H9 (cell line): ENCODE measurements around the gene NMT1. TPM values are rescaled to one million over a fixed set of nuclear protein-coding genes. Genes with fewer than 3 reads are reported as not detected.

ENCODE experiments used
- DNase-seq: peaks from one replicate; pipeline ENCODE4 v3.0.0-alpha.2; 2017
- H2AFZ ChIP-seq: one replicate; pipeline ENCODE4 v1.6.1; 2013; ENCODE audit warnings: mild to moderate bottlenecking, low read length, control low read depth, moderate library complexity
- H2AK5ac ChIP-seq: 2 replicates; pipeline ENCODE4 v1.6.1; 2013; ENCODE audit warnings: low read length, control low read depth, mixed read lengths; ENCODE audit not compliant: insufficient read length
- H2BK120ac ChIP-seq: one replicate; pipeline ENCODE4 v1.6.1; 2013; ENCODE audit warnings: low read depth, mild to moderate bottlenecking, low read length, control low read depth, inconsistent platforms; ENCODE audit not compliant: poor library complexity, severe bottlenecking
- H2BK12ac ChIP-seq: 2 replicates; pipeline ENCODE4 v1.6.1; 2013; ENCODE audit warnings: low read length, control low read depth, mixed read lengths, low read depth; ENCODE audit not compliant: insufficient read length
- H2BK15ac ChIP-seq: 2 replicates; pipeline ENCODE4 v1.6.1; 2013; ENCODE audit warnings: low read depth, low read length, control low read depth
- H2BK20ac ChIP-seq: one replicate; pipeline ENCODE4 v1.6.1; 2013; ENCODE audit warnings: low read depth, mild to moderate bottlenecking, low read length, control low read depth, inconsistent platforms; ENCODE audit not compliant: poor library complexity, severe bottlenecking
- H2BK5ac ChIP-seq: 2 replicates; pipeline ENCODE4 v1.6.1; 2013; ENCODE audit warnings: low read length, control low read depth, mixed read lengths; ENCODE audit not compliant: insufficient read length
- H3K14ac ChIP-seq: 2 replicates; pipeline ENCODE4 v1.6.1; 2013; ENCODE audit warnings: low read length, control low read depth; ENCODE audit not compliant: insufficient read depth
- H3K18ac ChIP-seq: 2 replicates; pipeline ENCODE4 v1.6.1; 2013; ENCODE audit warnings: low read depth, mild to moderate bottlenecking, mixed read lengths, low read length, control low read depth; ENCODE audit not compliant: insufficient read length
- H3K23ac ChIP-seq: 2 replicates; pipeline ENCODE4 v1.6.1; 2013; ENCODE audit warnings: low read length, control low read depth, mixed read lengths, low read depth; ENCODE audit not compliant: insufficient read length
- H3K23me2 ChIP-seq: 2 replicates; pipeline ENCODE4 v1.6.1; 2013; ENCODE audit warnings: low read depth, mild to moderate bottlenecking, mixed read lengths, low read length, control low read depth; ENCODE audit not compliant: insufficient read length, poor library complexity, severe bottlenecking
- H3K27ac ChIP-seq: 2 replicates; pipeline ENCODE4 v1.5.1; 2013; ENCODE audit warnings: low read length, control low read depth, mixed read lengths, low read depth; ENCODE audit not compliant: insufficient read length
- H3K27me3 ChIP-seq: 2 replicates; pipeline ENCODE4 v1.6.1; 2013; ENCODE audit warnings: low read length, control low read depth, inconsistent platforms; ENCODE audit not compliant: insufficient read depth
- H3K4ac ChIP-seq: 2 replicates; pipeline ENCODE4 v1.6.1; 2013; ENCODE audit warnings: low read depth, mild to moderate bottlenecking, control low read depth, inconsistent platforms, low read length, moderate library complexity
- H3K4me1 ChIP-seq: 2 replicates; pipeline ENCODE4 v1.6.1; 2013; ENCODE audit warnings: low read length, control low read depth, inconsistent platforms; ENCODE audit not compliant: insufficient read depth
- H3K4me2 ChIP-seq: 2 replicates; pipeline ENCODE4 v1.6.1; 2013; ENCODE audit warnings: low read length, control low read depth, mixed read lengths; ENCODE audit not compliant: insufficient read length, insufficient read depth
- H3K56ac ChIP-seq: 2 replicates; pipeline ENCODE4 v1.6.1; 2013; ENCODE audit warnings: low read depth, mild to moderate bottlenecking, mixed read lengths, low read length, control low read depth; ENCODE audit not compliant: insufficient read length
- H3K79me1 ChIP-seq: 2 replicates; pipeline ENCODE4 v1.6.1; 2013; ENCODE audit warnings: low read depth, mild to moderate bottlenecking, moderate library complexity, low read length, control low read depth, inconsistent platforms; ENCODE audit not compliant: insufficient read depth, poor library complexity, severe bottlenecking
- H3K79me2 ChIP-seq: 2 replicates; pipeline ENCODE4 v1.6.1; 2013; ENCODE audit warnings: low read length, control low read depth, inconsistent platforms; ENCODE audit not compliant: insufficient read depth
- H3K9ac ChIP-seq: 2 replicates; pipeline ENCODE4 v1.6.1; 2013; ENCODE audit warnings: low read length, control low read depth, mixed read lengths; ENCODE audit not compliant: insufficient read length; ENCODE audit errors: extremely low read depth
- H3K9me3 ChIP-seq: one replicate; pipeline ENCODE4 v1.6.1; 2013; ENCODE audit warnings: low read depth, low read length, inconsistent platforms; ENCODE audit not compliant: control insufficient read depth
- H3T11ph ChIP-seq: one replicate; pipeline ENCODE4 v1.6.1; 2013; ENCODE audit warnings: mild to moderate bottlenecking, low read length, control low read depth, inconsistent platforms
- H4K20me1 ChIP-seq: one replicate; pipeline ENCODE4 v1.6.1; 2013; ENCODE audit not compliant: control insufficient read depth, insufficient read length, insufficient read depth
- H4K5ac ChIP-seq: 2 replicates; pipeline ENCODE4 v1.6.1; 2013; ENCODE audit warnings: low read depth, mild to moderate bottlenecking, mixed read lengths, low read length, control low read depth; ENCODE audit not compliant: insufficient read length
- H4K8ac ChIP-seq: replicated peaks from 2 replicates; pipeline ENCODE4 v1.6.1; 2013; ENCODE audit warnings: low read length, control low read depth, mixed read lengths, low read depth; ENCODE audit not compliant: insufficient read length
- H4K91ac ChIP-seq: 2 replicates; pipeline ENCODE4 v1.6.1; 2013; ENCODE audit warnings: low read depth, mild to moderate bottlenecking, moderate library complexity, mixed read lengths, low read length, control low read depth; ENCODE audit not compliant: insufficient read length
- H3K27ac Mint-ChIP-seq, 3 experiments: 2 replicates in 2 of 3; 3 replicates in 1 of 3; pipeline ENCODE4 v1.8.0; 2020 to 2021; ENCODE audit warnings: mixed read lengths in 3 of 3, mild to moderate bottlenecking in 1 of 3, moderate library complexity in 1 of 3
- H3K27me3 Mint-ChIP-seq: 2 replicates; pipeline ENCODE4 v1.8.0; 2021; ENCODE audit warnings: low read depth, mild to moderate bottlenecking, moderate library complexity, mixed read lengths
- H3K36me3 Mint-ChIP-seq, 3 experiments: 2 replicates in 2 of 3; 3 replicates in 1 of 3; pipeline ENCODE4 v1.8.0; 2020 to 2021; ENCODE audit warnings: low read depth in 3 of 3, mixed read lengths in 3 of 3; ENCODE audit not compliant: insufficient read depth in 1 of 3
- H3K4me1 Mint-ChIP-seq, 2 experiments: 2 replicates each; pipeline ENCODE4 v1.8.0; 2020; ENCODE audit warnings: mixed read lengths in 2 of 2
- H3K4me3 Mint-ChIP-seq, 2 experiments: 2 replicates in 1 of 2; 3 replicates in 1 of 2; pipeline ENCODE4 v1.8.0; 2020 to 2021; ENCODE audit warnings: mild to moderate bottlenecking in 2 of 2, mixed read lengths in 2 of 2, moderate library complexity in 1 of 2
- H3K9me3 Mint-ChIP-seq, 2 experiments: 2 replicates in 1 of 2; 3 replicates in 1 of 2; pipeline ENCODE4 v1.8.0; 2020; ENCODE audit warnings: mild to moderate bottlenecking in 2 of 2, mixed read lengths in 2 of 2, moderate library complexity in 1 of 2
- CTCF ChIP-seq: fragments of 200-600 bp; sonication (generic); conservative IDR thresholded peaks from 3 replicates; pipeline ENCODE4 v1.8.0; 2021; ENCODE audit warnings: antibody characterized with exemption, mild to moderate bottlenecking
- WGBS: extraction: QIAGEN DNeasy Blood & Tissue Kit; methylation state at CpG from one replicate; pipeline ENCODE4 v1.1.7; 2013; ENCODE audit warnings: missing lambda C conversion rate, low lambda C conversion rate, mixed read lengths; ENCODE audit not compliant: insufficient read length; ENCODE audit errors: extremely low coverage; 5-methylcytosine and 5-hydroxymethylcytosine counted together
- total RNA-seq: library from RNA; stranded (reverse); gene quantifications from 2 replicates; pipeline ENCODE4 v1.2.1, GENCODE V29; 2021

Gene NMT1
- total RNA-seq, 1 experiment from 2014 or later: 150 TPM

GRCh38 chr17:45127548-45128300, 66.6 kb downstream of the NMT1 start:
- Histone ChIP-seq H3T11ph (no peak overlapping the region), H3K4me1 (no peaks in the 10 kb centered on the region; the same call in 1 of the 2 replicates), H3K23ac (no peak overlapping the region), H3K27me3 (no peaks in the 10 kb centered on the region), H3K4ac (no peak overlapping the region), H3K23me2 (peaks cover 3% of the 10 kb centered on the region), H2BK20ac (no peak overlapping the region), H3K27ac (no peak overlapping the region), H3K79me2 (no peaks in the 10 kb centered on the region), H3K9ac (no peak overlapping the region), H2AK5ac (no peak overlapping the region), H4K20me1 (no peaks in the 10 kb centered on the region), H2BK12ac (no peak overlapping the region), H2AFZ (no peak overlapping the region), H3K9me3 (no peaks in the 10 kb centered on the region), H2BK120ac (no peak overlapping the region), H3K18ac (no peak overlapping the region), H2BK5ac (no peak overlapping the region), H3K14ac (no peak overlapping the region; the same call in 1 of the 2 replicates), H3K56ac (no peak overlapping the region), H3K4me2 (no peak overlapping the region), H2BK15ac (no peak overlapping the region), H4K8ac (no peak overlapping the region), H4K91ac (no peak overlapping the region), H3K79me1 (no peaks in the 10 kb centered on the region), H4K5ac (no peak overlapping the region)
- Mint-ChIP-seq H3K36me3 (no peaks in the 10 kb centered on the region; a peak in 1 of 7 replicates), H3K27me3 (no peaks in the 10 kb centered on the region; the same call in 1 of the 2 replicates), H3K4me3 (peak overlapping the region in 1 of 2 experiments; percentile 53; a peak in 1 of 5 replicates), H3K4me1 (peaks cover 30 to 37% of the 10 kb centered on the region in 2 experiments), H3K9me3 (no peaks in the 10 kb centered on the region), H3K27ac (peak overlapping the region in 2 of 3 experiments; percentile 62 to 97; a peak in 6 of 7 replicates)
- no peak for TF ChIP-seq CTCF
- DNase-seq: peak; percentile 74
- WGBS: no CpG with 5 or more reads among the region's 20 CpGs
